GM23248 (cell line): ENCODE results near the gene CDKAL1.

Experiments used
- EZH2 ChIP-seq: fragments of 200-600 bp; sonication (generic); IDR thresholded peaks from 2 replicates; pipeline ENCODE4 v1.6.1; 2018; ENCODE audit warnings: antibody characterized with exemption, mild to moderate bottlenecking; ENCODE audit not compliant: insufficient read depth, poor library complexity, severe bottlenecking
- EZH2phosphoT487 ChIP-seq: fragments of 200-600 bp; sonication (generic); IDR thresholded peaks from 2 replicates; pipeline ENCODE4 v1.6.1; 2018; ENCODE audit warnings: antibody characterized with exemption, moderate library complexity, mild to moderate bottlenecking, low read depth; ENCODE audit not compliant: insufficient read depth

- TF ChIP-seq EZH2 (no peak), EZH2phosphoT487 (no peak)
These were observed 707.2 kb downstream of the CDKAL1 start for GRCh38 chr6:21241231-21242130.
